Activated CD8-positive, alpha-beta memory T cell treated with anti-CD3 and anti-CD28 coated beads for 24 hours (primary cell): Measurements from ENCODE around the gene LPP.

Experiments
- DNase-seq: peaks from one replicate; pipeline ENCODE4 v3.0.0-alpha.2; 2020

Gene LPP

GRCh38 chr3:188137051-188137450 is 16.9 kb upstream of the LPP start:
- DNase-seq = no peak

GRCh38 chr3:188139466-188139865 is 14.5 kb upstream of the LPP start:
- DNase-seq = no peak

- no peak for DNase-seq
Observed at GRCh38 chr3:188146219-188146618, 7.7 kb upstream of the LPP start.

- no peak for DNase-seq
Observed at GRCh38 chr3:188147782-188148181, 6.2 kb upstream of the LPP start.

- no peak for DNase-seq
Observed at GRCh38 chr3:188148318-188148717, 5.6 kb upstream of the LPP start.

GRCh38 chr3:188149587-188149986 is 4.4 kb upstream of the LPP start:
- no peak for DNase-seq

GRCh38 chr3:188150982-188151381 is 3.0 kb upstream of the LPP start:
- no peak for DNase-seq

DNA sequence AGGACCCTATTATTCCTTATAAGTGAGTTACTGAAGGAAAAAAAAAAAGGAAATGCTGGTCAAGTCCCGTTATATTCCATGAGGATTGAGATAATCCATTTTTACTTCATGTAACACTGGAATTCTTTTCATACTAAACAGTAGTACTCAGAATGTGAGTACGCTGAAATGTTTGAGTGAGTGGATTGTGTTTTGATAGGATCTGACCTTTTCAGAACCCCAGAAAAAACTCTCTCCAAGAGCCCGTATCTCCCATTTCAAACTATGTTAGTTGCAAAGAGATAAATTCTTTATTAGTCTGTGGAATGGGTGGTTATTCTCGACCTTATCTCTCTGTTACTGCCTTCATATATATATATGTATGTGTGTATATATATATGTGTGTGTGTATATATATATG is 2.5 kb upstream of the LPP start:
- no peak for DNase-seq

DNA sequence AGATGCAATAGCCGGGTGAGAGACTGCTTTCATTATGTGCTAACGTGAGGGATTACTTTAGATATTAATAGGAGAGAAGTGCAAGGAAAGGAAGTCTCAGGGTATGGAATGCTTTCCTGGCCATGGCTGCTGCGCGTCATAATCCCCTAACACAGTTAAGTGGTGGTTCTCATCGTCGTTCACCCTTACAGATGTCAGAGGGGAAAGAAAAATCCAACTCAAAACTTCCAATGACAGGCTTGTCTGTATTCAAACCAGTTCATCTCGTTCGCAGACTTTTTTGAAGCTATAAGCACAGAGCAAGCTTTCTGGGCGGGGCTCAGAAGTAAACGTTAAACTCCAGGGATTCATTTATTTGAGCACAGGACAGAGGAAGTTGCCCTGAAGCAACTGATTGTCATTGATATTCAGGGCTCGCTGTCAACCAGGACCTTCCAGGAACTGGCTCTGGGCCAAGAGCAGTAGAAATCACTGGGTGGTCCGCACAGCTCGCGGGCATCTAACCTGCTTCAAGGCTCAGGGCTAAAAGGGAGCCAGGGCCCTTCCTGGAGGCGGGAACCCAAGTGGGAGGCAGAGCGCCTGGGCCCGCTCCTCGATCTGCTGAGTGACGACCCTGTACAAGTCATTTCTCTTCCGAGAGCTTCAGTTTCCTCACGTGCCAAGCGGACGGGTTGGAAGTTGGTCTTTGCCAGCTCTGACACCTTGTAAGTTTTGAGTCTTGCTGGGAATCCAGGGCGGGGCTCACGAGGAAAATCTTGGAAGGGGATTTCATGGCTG is 1.1 kb upstream of the LPP start:
- DNase-seq = peak; percentile 69

DNA sequence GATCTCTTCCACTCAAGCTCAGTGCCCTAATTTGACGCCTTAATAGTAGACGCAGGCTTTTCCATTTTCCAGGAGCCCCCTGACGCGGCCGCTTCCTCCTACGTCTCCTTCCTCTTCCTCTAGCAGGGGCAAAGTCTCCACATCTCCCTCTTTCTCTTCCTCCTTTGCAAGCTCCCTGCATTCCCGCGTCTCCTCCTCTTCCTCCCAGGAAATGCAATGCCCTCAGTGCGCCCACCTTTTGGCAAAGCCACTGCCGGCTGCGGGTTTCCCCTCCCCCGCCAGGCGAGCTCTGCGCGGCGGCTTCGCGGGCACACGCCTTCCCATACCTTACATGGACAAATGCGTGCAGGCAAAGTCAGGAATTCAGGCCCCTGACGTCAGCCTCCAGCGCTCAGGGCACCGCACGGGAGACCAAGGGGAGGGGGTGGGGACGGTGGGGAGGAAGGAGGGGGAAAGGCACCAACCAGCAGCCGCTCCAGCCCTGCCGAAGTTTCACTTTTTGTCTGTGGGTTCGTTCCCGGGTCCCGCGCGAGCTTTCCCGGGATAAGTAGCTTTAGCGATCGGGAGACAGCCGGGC is 432 bp upstream of the LPP start:
- DNase-seq = no peak

DNA sequence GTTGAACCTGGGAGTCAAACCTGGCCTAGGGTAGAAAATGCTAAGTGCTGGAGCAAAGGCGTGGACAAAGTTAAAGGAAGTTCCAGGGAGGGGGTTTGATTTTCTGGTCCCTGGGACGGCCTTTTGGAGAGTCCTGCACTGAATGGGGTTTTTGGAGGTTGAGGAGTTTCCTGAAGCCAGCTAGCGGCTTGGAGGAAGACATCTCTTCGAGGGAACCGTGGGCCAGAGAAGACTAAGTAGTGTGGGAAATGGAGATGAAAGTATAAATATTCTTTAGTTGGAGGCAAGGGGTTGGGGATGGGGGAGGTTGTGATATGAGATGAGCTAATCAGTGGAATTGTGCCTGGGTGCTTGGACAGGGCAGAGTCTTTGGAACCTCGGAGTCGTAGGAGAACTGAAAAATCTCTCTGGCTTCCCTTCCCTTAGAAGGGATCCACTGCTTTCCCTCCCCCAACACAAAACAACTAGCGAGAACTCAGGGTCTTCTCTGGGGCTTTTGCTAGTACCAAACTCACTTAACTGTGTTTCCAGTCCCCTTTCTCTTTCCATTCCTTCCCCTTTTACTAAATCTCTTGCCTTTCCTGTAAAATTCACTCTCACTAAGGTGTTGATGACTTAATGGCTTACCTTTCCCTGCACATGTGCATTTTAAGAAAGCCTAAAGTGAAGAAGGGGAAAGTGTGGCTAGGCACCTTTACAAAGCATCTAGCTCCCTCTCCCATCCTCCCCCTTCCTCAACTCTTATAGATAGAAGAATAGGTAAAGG is 1.0 kb downstream of the LPP start:
- no peak for DNase-seq

DNA sequence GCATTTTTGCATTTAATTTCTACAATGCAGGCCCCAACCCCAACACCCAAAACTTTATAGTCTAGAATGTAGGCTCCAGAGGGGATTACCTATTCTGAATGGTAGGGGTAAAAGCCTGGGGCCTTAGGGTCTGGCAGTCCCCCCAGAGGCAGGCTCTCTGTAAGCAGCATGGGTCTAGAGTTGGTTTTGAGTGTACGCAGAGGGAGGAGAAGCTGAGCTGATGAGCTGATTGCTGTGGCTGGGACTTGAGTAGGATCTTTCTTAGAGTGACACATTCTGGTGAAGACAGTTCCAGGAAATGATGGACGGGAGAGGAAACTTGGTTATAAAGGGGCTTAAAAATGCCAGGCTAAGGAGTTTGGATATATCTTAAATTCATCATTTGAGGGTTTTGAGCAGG is 2.1 kb downstream of the LPP start:
- DNase-seq = peak; percentile 58

DNA sequence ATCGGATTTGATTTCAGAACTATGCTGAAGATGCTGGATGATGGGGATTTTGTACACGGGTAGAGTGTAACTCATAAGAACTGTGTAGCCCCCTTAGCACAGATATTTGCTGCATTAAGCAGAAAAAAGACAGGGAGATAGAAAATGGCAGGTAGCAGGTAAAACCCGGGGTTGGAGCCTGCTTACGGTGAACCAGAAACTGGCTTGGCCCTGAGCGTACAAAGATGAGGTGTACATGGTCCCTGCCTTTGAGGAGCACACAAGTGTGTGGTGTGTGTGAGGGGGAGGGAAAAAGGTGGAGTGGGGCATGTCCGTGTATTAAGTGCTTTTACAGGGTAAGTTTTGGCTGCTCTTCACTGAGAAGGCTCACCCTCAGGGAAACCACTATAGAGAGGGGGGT is 3.5 kb downstream of the LPP start:
- DNase-seq = peak; percentile 43

GRCh38 chr3:188157971-188158370 is 4.0 kb downstream of the LPP start:
- peak; percentile 28 for DNase-seq

DNA sequence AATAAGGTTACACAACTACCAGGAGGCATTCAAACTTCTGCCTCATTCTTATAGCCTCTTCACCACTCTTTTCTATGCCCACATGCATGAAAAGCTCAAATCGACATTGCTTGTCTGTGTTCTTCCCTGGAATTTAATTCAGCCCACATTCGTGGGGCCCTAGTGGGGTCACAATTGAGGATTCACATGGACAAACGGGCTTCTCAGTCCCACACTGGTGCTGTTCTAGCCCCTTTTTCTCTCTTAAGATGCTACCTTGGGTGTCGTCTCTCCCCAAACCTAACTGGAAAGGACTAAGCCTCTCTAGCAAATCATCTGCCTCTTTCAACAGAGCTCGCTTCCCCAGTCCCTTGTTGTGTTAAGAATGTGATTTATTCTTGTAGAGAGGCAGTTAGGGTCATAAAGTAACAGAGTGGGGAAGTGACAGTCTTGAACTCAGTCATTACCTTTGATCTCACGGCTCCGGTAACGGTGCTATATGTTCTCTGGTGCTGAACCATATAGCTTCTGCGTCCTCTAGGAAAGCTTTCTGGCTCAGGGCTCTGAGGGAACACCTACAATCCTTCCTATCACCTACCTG is 4.9 kb downstream of the LPP start:
- peak; percentile 53 for DNase-seq

GRCh38 chr3:188160751-188161150 is 6.8 kb downstream of the LPP start:
- no peak for DNase-seq

DNA sequence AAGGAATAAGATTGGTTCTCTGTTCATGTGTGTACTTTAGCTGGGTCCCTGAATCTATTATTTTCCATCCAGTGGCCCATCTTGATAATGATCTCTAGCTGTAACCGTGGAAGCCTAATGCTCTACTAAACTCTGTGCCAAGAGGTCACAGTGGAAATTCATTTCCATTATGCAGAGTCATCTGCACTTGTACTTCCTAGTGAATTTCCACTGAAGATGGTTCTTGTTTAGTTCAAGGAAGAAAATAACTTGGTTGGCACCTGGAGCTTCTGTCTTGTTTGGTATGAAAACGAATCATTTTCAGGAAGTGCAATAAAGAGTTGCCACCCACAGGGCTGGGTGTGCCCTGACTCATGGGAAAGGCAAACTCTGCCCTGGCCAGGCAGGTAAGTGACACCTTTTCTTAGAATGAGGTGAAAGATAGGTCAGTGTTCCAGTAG is 10.3 kb downstream of the LPP start:
- peak; percentile 54 for DNase-seq

- DNase-seq = peak; percentile 60
Observed at GRCh38 chr3:188165596-188165995, 11.6 kb downstream of the LPP start.

DNA sequence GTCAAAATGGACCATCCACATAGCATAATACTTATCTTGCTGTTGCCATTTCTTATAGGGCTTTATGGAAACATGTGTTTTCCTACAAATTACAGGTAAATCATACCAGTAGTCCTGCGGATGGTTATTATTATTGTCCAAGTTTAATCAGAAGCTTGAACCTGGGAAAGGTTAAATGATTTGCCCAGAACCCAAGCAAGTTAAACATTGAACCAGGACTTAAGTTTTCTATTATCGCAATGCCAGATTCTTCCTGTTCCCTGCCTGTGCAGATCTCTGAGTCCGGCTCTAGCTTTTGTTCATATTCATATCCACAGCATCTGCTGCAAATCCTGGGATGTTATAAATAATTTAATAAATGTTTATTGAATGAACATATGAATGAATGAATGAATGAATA is 12.5 kb downstream of the LPP start:
- DNase-seq = no peak

GRCh38 chr3:188168186-188168585 is 14.2 kb downstream of the LPP start:
- no peak for DNase-seq

DNA sequence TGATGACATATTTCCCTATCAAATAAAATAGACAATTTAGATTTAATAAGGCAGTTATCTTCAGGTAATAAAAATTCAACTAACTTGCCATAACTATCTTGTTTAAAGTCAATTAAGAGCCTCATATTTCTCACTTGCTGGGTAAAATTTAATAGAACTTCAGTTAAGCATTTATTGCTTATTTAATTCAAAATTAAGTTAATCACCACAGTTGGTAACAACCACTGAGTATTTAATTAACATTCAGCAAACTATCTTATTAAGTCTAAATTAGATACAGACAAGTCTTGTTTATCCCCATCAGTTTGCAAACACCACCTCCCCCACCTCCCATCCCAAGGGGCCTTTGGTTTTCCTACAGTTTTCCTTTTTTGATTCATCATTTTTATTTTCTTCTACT is 14.7 kb downstream of the LPP start:
- DNase-seq = no peak

GRCh38 chr3:188169830-188170455 is 16.0 kb downstream of the LPP start:
- peak; percentile 50 for DNase-seq
